ENCODE measurements around the gene PLS3.

Gene PLS3

DNA sequence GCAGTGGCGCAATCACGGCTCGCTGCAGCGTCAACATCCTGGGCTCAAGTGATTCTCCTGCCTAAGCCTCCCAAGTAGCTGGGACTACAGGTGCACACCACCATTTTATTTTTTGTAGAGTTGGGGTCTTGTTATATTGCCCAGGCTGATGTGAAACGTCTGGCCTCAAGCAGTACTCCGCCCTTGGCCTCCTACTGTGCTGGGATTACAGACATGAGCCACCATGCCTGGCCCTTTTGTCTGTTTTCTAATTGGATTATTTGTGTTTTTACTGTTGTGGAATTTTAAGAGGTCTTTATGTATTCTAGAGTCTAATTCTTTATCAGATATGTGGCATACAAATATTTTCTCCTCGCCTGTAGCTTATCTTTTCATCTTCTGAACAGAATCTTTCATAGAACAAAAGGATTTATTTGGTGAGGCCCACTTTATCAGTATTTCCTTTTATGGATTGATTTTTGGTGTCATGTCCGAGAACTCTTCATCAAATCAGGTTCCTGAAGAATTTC lies 18.9 kb downstream of the PLS3 start:
- TF ChIP-seq CTCF (IDR thresholded peaks at IDR 0.05; ENCODE audit: low read depth, low read length), result no peak
- no peak overlapping the region for H3K4me3 ChIP-seq (replicated peaks in 1 of 2; ENCODE audit: low read depth in 2 of 2, low read length in 2 of 2)
- no peak for DNase-seq (ENCODE audit: low read depth in 2 of 2)

DNA sequence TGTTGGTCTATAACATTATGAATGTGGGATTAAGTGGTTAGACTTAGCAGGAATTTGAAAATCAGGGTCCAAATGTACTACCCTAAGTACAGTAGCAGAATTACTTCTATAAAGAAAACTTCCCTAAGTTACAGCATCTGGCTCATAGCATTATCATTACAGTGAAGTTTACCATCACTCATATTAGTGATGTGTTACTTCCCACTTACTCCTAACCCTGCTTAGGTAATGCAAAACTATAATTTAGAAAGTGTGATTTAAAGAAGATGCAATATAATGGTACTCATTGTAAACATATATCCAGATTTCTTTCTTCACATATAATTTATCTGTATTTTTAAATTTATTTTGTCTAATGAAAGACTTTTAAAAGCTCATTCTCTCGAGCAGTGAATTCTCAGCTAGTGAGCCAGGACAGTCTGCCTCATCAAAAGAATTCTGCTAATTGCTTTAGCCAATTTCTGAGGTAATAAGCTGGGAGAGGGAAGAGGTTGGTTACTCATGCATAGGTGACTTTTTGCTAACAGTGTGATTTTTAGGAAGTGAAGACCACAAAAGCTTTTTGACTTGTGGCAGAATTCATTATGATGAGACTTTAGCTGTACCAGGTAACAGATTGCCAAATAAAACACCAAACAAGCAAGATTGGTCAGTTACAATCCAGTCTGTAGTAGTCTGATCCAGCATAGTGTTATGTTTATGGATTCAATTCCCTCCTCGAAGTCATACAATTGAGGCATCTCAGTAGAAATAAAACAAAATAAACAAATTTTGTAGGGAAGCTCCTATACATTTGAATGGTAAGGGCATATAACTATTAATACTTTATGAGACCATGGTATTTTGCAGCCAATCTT lies 21.0 kb downstream of the PLS3 start:
- no peak for DNase-seq (ENCODE audit: low read depth in 2 of 2)
- TF ChIP-seq CTCF (IDR thresholded peaks at IDR 0.05; ENCODE audit: low read depth, low read length), result no peak
- H3K4me3 ChIP-seq (replicated peaks in 1 of 2; ENCODE audit: low read depth in 2 of 2, low read length in 2 of 2), result no peak overlapping the region

DNA sequence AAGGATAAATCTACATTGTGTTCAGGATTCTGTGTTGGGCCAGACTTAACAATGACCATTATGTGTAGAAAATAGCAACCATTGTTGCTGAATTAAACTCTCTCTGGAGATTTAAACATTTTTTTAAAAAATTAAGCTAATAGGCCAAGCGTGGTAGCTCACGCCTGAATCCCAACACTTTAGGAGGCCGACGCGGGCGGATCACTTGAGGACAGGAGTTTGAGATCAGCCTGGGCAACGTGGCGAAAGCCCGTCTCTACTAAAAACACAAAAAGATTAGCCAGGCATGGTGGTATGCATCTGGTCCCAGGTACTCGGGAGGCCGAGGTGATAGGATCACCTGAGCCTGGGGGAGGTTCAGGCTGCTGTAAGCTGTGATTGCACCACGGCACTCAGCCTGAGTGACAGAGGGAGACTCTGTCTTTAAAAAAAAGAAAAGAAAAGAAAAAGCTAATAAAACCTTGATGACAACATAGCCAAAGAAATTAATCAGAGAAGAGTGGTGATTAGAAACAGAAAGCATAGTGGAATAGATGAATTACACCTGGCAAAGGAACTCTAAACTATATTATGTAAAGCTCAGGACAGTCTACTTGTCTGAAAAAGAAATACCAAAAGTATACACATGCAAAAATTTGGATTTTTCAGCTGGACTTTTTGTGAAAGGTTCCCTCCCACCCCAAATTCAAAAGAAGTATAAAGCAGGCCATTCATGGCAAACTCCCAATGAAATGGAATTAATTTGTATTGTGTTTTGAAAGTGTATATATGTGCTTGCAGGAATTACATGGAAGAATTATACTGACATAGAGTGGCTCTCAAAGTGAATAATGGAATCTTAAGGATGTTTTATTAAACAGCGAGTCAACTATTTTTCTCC lies 21.9 kb downstream of the PLS3 start:
- no peak overlapping the region for H3K4me3 ChIP-seq (replicated peaks in 1 of 2; ENCODE audit: low read depth in 2 of 2, low read length in 2 of 2)
- no peak for TF ChIP-seq CTCF (IDR thresholded peaks at IDR 0.05; ENCODE audit: low read depth, low read length)
- no peak for DNase-seq (ENCODE audit: low read depth in 2 of 2)

GRCh38 chrX:115583496-115584004 lies 22.6 kb downstream of the PLS3 start:
- DNase-seq (ENCODE audit: low read depth in 2 of 2), result peak; percentile 29 to 63
- no peak overlapping the region for H3K4me3 ChIP-seq (replicated peaks in 1 of 2; ENCODE audit: low read depth in 2 of 2, low read length in 2 of 2)
- TF ChIP-seq CTCF (IDR thresholded peaks at IDR 0.05; ENCODE audit: low read depth, low read length), result no peak

DNA sequence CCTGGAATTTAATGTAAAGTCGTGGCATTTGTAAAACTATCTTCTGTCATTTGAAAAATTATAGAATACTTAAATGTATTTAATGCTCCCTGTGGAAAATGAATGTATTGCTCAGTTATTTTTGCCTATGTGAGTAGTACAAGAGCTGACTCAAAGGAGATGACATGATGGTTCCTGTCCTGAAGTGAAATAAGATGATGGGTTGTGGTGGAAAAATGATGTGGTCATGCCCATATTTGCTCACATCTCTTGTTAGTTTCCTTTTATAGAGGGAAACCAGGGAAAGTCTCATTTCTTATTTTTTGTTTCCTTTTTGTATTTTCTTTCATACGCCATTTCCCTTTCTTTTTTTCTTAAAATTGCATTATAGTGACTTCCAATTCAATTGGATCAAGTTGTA lies 23.7 kb downstream of the PLS3 start:
- no peak for TF ChIP-seq CTCF (IDR thresholded peaks at IDR 0.05; ENCODE audit: low read depth, low read length)
- DNase-seq (ENCODE audit: low read depth in 2 of 2), result peak in 1 of 2 donors; percentile 82
- no peak overlapping the region for H3K4me3 ChIP-seq (replicated peaks in 1 of 2; ENCODE audit: low read depth in 2 of 2, low read length in 2 of 2)

DNA sequence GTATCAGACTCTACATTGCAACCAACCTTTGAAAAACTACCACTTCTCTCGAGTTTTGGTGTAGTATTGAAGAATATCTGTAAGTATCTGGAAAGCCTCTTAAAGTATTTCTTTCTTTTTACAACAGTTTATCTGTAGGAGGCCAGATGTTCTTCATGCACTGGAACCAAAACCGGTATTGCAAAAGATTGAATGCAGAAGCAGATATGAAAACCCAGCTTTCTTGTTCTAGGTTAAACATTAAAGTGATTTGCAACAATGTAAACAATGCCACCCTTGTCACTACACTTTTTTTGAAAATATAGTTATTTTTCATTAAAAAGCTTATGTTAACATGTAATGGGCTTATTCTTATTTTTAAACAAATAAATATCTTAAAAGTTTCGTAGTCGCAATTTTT lies 27.2 kb downstream of the PLS3 start:
- H3K4me3 ChIP-seq (replicated peaks in 1 of 2; ENCODE audit: low read depth in 2 of 2, low read length in 2 of 2), result no peak overlapping the region
- TF ChIP-seq CTCF (IDR thresholded peaks at IDR 0.05; ENCODE audit: low read depth, low read length), result no peak
- DNase-seq (ENCODE audit: low read depth in 2 of 2), result no peak

All from cardiac fibroblast (primary cell).